ENCODE data around the gene HOXA3. TPM values are rescaled to one million over a fixed set of nuclear protein-coding genes. Genes with fewer than 3 reads are reported as not detected.
A peak's percentile ranks its signal among the peaks of the same experiment; 100 is the strongest.

HOXA3 gene
- total RNA-seq, 2 experiments from 2014 or later: not detected

- H3K4me3 Mint-ChIP-seq: no peak overlapping the region
- no peaks in the 10 kb centered on the region for H3K36me3 Mint-ChIP-seq
- peaks cover 86% of the 10 kb centered on the region for H3K27me3 Mint-ChIP-seq
- no peak for DNase-seq
- H3K27ac Mint-ChIP-seq: no peak overlapping the region
- H3K9me3 Mint-ChIP-seq (ENCODE audit: low read depth): no peaks in the 10 kb centered on the region
- peaks cover 6% of the 10 kb centered on the region for H3K4me1 Mint-ChIP-seq
- CTCF ChIA-PET: interaction anchor here (2.3 to 3.7 kb wide), 2 partner anchors 13 to 482 kb away, joined by 15 to 38 read pairs; no protein-coding TSS in a partner anchor
- no peak for ATAC-seq
Observed at GRCh38 chr7:27164045-27164366, 11.6 kb upstream of the HOXA3 start.

DNA sequence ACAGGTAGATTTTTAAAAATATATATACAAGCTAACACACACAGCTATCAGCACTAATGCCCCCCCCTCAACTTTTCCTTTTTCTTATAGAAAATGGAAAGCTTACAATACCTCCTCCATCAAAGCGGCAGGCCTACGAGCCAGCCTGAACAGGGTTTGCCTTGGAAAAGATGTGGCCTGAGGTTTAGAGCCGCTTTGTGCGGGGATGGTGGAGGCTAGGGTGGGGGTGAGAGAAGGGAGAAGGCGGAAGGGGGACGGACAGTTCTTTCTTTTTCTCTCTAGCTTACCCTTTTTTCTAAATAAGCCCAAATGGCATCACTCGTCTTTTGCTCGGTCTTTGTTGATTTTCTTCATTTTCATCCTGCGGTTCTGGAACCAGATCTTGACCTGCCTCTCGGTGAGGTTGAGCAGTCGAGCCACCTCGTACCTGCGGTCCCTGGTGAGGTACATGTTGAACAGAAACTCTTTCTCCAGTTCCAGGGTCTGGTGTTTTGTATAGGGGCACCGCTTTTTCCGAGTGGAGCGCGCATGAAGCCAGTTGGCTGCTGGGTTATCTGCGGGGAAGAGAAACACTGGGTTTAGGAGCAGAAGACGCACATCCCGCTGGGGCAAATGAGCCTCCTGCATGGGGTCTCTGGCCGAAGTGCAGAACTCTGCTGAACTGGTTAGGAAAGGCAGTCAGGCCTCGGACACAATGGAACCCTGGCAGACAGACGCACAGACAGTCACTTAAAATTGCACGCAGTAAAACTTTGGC lies 11.1 kb upstream of the HOXA3 start:
- no peaks in the 10 kb centered on the region for H3K36me3 Mint-ChIP-seq
- H3K4me3 Mint-ChIP-seq: no peak overlapping the region
- no peak for ATAC-seq
- DNase-seq: no peak
- no peak overlapping the region for H3K27ac Mint-ChIP-seq
- H3K4me1 Mint-ChIP-seq: peaks cover 7% of the 10 kb centered on the region
- CTCF ChIA-PET: interaction anchor here (0.9 to 3.7 kb wide), 6 partner anchors 11 to 482 kb away, joined by 3 to 38 read pairs (median 6); partner anchors contain the start of gene HOXA10
- H3K9me3 Mint-ChIP-seq (ENCODE audit: low read depth): no peaks in the 10 kb centered on the region
- H3K27me3 Mint-ChIP-seq: peaks cover 86% of the 10 kb centered on the region

- ATAC-seq (no peak), DNase-seq (no peak)
- H3K4me3 Mint-ChIP-seq: no peak overlapping the region
- no peaks in the 10 kb centered on the region for H3K9me3 Mint-ChIP-seq (ENCODE audit: low read depth)
- H3K36me3 Mint-ChIP-seq: peaks cover 1% of the 10 kb centered on the region
- CTCF ChIA-PET: interaction anchor here (0.6 to 3.7 kb wide), 9 partner anchors 12 to 1158 kb away, joined by 3 to 38 read pairs (median 4); partner anchors contain the start of gene HOXA10
- peaks cover 86% of the 10 kb centered on the region for H3K27me3 Mint-ChIP-seq
- H3K4me1 Mint-ChIP-seq: peaks cover 7% of the 10 kb centered on the region
- H3K27ac Mint-ChIP-seq: no peak overlapping the region
Observed at GRCh38 chr7:27162561-27163287, 10.3 kb upstream of the HOXA3 start.

GRCh38 chr7:27161721-27162560 lies 9.6 kb upstream of the HOXA3 start:
- CTCF ChIA-PET: interaction anchor here (0.6 to 3.7 kb wide), 21 partner anchors 11 to 1306 kb away, joined by 3 to 38 read pairs (median 6); partner anchors contain the start of gene HOXA10
- ATAC-seq (no peak), DNase-seq (no peak)
- Mint-ChIP-seq H3K4me3 (no peak overlapping the region), H3K4me1 (peaks cover 7% of the 10 kb centered on the region), H3K36me3 (peaks cover 1% of the 10 kb centered on the region), H3K9me3 (ENCODE audit: low read depth) (no peaks in the 10 kb centered on the region), H3K27me3 (peaks cover 86% of the 10 kb centered on the region), H3K27ac (no peak overlapping the region)

- Mint-ChIP-seq H3K9me3 (ENCODE audit: low read depth) (no peaks in the 10 kb centered on the region), H3K4me1 (peaks cover 7% of the 10 kb centered on the region), H3K36me3 (peaks cover 1% of the 10 kb centered on the region), H3K27ac (no peak overlapping the region), H3K27me3 (peaks cover 84% of the 10 kb centered on the region), H3K4me3 (peak overlapping the region; percentile 57)
- CTCF ChIA-PET: interaction anchor here (0.6 to 3.7 kb wide), 39 partner anchors 9 to 1309 kb away, joined by 3 to 38 read pairs (median 4); partner anchors contain the start of genes HOXA3 and HOXA4
- ATAC-seq (no peak), DNase-seq (no peak)
Observed at GRCh38 chr7:27161214-27161720, 8.9 kb upstream of the HOXA3 start.

DNA sequence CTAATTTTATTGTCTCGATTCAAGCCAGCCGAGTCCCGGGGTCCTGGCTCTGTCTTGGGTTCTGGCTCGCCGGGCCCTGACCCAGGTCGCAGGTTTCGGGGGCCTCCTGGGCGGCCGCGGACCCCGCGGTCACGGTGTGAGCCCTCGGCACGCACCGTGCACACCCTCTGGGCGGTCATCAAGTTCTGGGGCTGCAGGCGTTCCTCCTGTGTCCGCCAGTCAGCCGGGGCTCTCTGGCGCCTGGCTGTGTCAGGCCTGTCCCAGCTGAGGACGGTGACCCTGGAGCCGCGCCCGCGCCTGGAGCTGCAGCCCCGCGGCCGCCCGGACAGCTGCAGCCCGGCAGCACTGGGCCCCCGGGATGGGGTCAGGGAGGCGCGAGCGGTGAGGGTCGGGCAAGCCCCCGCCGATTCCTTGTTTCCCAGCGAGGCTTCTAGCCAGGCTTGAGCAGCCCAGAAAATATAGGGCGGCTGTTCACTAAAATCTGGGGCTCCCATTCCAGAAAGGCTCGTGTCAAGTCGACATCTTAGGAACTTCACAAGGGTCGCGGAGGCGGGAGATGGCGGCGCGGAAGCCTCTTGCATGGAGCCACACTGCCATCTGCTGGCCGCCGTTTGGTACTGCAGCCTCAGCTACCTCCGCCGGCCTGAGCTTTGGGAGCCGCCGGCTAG lies 8.3 kb upstream of the HOXA3 start:
- CTCF ChIA-PET: interaction anchor here (0.6 to 3.7 kb wide), 39 partner anchors 8 to 1309 kb away, joined by 3 to 38 read pairs (median 4); partner anchors contain the start of genes HOXA3 and HOXA4
- no peak overlapping the region for H3K27ac Mint-ChIP-seq
- peak; percentile 74 for ATAC-seq

DNA sequence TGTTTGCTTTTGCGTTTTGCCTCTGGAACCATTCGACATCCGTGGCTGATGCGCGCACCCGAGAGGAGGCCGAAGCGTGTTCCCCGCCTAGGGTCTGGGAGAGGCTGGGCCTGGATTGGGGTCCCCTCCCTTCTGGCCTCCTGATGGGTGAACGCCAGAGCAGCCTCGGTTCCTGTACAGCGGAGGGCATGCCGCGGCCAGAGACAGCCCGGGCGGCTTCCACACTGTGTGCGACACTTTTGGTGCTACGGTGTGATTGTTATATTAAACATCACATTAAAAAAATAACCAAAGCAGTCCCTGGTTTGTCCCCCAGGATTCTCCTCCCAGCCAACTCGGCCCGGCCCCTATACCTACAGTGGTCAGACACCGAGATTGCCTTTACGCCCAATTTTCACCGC lies 7.8 kb upstream of the HOXA3 start:
- peak overlapping the region; percentile 16 for H3K4me3 Mint-ChIP-seq
- peak; percentile 20 for ATAC-seq
- H3K27ac Mint-ChIP-seq: no peak overlapping the region
- H3K36me3 Mint-ChIP-seq: peaks cover 1% of the 10 kb centered on the region
- H3K27me3 Mint-ChIP-seq: peaks cover 87% of the 10 kb centered on the region
- H3K9me3 Mint-ChIP-seq (ENCODE audit: low read depth): no peaks in the 10 kb centered on the region
- CTCF ChIA-PET: interaction anchor here (1.1 to 3.7 kb wide), 17 partner anchors 8 to 1304 kb away, joined by 3 to 38 read pairs (median 7); partner anchors contain the start of gene HOXA3
- no peak for DNase-seq
- peaks cover 11% of the 10 kb centered on the region for H3K4me1 Mint-ChIP-seq

More for the DNA sequence above, 8.3 kb upstream of the HOXA3 start:
- Mint-ChIP-seq H3K36me3 (peaks cover 1% of the 10 kb centered on the region), H3K4me1 (peaks cover 8% of the 10 kb centered on the region), H3K4me3 (peak overlapping the region; percentile 57), H3K9me3 (ENCODE audit: low read depth) (no peaks in the 10 kb centered on the region), H3K27me3 (peaks cover 85% of the 10 kb centered on the region)
- DNase-seq: peak; percentile 85

DNA sequence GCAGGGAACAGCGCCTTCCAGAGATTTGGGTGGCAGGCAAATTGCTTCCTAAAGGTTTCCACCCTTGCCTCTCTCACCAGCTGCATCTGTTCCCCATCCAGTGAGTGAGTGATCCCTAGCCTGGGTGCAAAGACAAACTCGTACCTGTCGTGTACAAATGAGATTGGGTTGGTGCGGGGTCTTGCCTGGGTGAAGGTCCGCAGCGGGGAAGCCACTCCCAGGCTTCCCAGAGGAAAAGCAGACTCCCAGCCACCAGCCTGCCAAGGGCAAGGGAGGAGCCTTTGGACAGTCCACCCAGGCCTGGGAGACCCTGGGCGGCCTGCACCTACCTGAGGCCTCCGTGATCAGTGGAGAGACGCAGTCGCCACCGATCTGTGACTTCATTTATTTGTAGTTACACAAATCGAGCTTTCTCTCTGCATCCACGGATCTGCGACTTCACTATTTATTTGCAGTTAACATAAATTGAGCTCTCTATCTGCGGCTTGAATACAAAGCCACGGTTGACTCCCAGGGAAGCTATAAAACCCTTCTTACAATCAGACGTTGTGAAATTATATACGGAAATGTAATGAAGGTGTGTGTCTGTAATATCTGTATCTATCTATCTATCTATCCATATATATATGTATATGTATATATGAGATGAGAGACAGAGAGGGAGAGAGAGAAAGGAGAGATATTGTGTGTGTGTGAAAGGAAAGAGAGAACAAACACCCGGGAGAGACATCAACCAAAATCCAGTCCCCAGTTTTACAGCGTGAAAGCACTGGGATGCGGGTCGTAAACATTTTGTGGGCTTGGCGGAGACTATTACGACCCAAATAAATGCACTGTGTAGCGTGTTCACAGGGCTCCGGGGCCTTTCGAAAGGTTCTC lies 7.1 kb upstream of the HOXA3 start:
- H3K4me3 Mint-ChIP-seq: peak overlapping the region; percentile 16
- ATAC-seq: no peak
- CTCF ChIA-PET: interaction anchor here (0.7 to 1.2 kb wide), 5 partner anchors 27 to 790 kb away, joined by 3 read pairs; no protein-coding TSS in a partner anchor
- no peak overlapping the region for H3K27ac Mint-ChIP-seq
- H3K9me3 Mint-ChIP-seq (ENCODE audit: low read depth): no peaks in the 10 kb centered on the region
- peaks cover 15% of the 10 kb centered on the region for H3K4me1 Mint-ChIP-seq
- H3K27me3 Mint-ChIP-seq: peaks cover 89% of the 10 kb centered on the region
- DNase-seq: no peak
- H3K36me3 Mint-ChIP-seq: peaks cover 1% of the 10 kb centered on the region

- H3K27ac Mint-ChIP-seq: peak overlapping the region; percentile 61
- ATAC-seq (no peak), DNase-seq (no peak)
- peaks cover 1% of the 10 kb centered on the region for H3K36me3 Mint-ChIP-seq
- peaks cover 89% of the 10 kb centered on the region for H3K27me3 Mint-ChIP-seq
- no peak overlapping the region for H3K4me3 Mint-ChIP-seq
- H3K4me1 Mint-ChIP-seq: peaks cover 18% of the 10 kb centered on the region
- H3K9me3 Mint-ChIP-seq (ENCODE audit: low read depth): no peaks in the 10 kb centered on the region
- CTCF ChIA-PET: interaction anchor here (0.7 to 1.2 kb wide), 5 partner anchors 28 to 789 kb away, joined by 3 read pairs; no protein-coding TSS in a partner anchor
Observed at GRCh38 chr7:27158436-27159265, 6.3 kb upstream of the HOXA3 start.

DNA sequence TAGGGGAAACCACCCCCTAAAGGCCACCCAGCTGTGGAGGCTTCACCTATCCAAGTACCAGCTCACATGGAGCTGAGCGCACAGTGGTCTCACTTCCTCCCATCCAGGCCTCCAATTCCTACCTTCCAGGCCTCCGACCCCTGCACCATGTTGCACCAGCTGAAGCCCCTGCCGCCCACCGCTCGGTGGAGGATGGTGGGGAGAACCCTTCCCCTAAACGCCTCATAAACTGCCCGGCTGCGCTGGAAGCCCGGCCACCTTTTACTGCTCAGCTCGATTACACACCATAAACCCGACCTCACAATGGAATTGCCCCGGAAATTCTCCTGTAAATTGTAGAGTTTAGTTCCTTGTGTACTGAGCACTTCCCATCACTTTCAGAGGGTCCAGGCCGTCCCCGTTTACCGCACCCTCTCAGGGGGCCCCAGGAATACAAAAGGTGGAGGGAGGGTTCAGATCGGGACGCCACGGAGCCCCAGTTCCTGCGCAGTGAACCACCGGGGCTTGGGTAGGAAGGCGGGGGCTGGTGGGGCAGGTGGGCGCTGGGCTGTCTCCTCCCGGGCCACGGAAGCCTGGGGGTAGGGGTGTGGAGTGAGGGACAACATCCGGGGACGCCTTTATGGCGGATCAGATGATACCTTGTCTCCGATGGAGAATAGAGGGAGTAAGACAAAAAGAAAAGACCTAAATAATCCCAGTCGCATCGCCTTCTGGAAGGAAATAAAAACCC lies 5.5 kb upstream of the HOXA3 start:
- CTCF ChIA-PET: interaction anchor here (0.7 to 1.5 kb wide), 2 partner anchors 8 to 24 kb away, joined by 3 to 6 read pairs; partner anchors contain the start of gene HOXA9
- ATAC-seq (no peak), DNase-seq (no peak)
- H3K9me3 Mint-ChIP-seq (ENCODE audit: low read depth): no peaks in the 10 kb centered on the region
- peaks cover 18% of the 10 kb centered on the region for H3K4me1 Mint-ChIP-seq
- peaks cover 88% of the 10 kb centered on the region for H3K27me3 Mint-ChIP-seq
- H3K36me3 Mint-ChIP-seq: peaks cover 1% of the 10 kb centered on the region
- peak overlapping the region; percentile 61 for H3K27ac Mint-ChIP-seq
- no peak overlapping the region for H3K4me3 Mint-ChIP-seq

Measured in activated CD8-positive, alpha-beta memory T cell treated with anti-CD3 and anti-CD28 coated beads, Interleukin-2, amount 10 ng/mL, durations not matched to agents 7 days and 5 days (primary cell).